Muscle of leg (tissue), 11 donors: ENCODE data around the gene IRS1. TPM values are rescaled to one million over a fixed set of nuclear protein-coding genes. Genes with fewer than 3 reads are reported as not detected.

Source experiments
- DNase-seq: peaks from one replicate; pipeline ENCODE4 v3.0.0; 2013
- H3K27ac ChIP-seq: one replicate; pipeline ENCODE4 v1.5.1; 2013; ENCODE audit warnings: mild to moderate bottlenecking, low read length, control low read depth
- H3K27me3 ChIP-seq: one replicate; pipeline ENCODE4 v1.6.1; 2013; ENCODE audit warnings: low read length; ENCODE audit not compliant: control insufficient read depth, insufficient read depth
- H3K36me3 ChIP-seq: one replicate; pipeline ENCODE4 v1.6.1; 2013; ENCODE audit warnings: low read length; ENCODE audit not compliant: control insufficient read depth, insufficient read depth
- H3K4me1 ChIP-seq: one replicate; pipeline ENCODE4 v1.6.1; 2013; ENCODE audit warnings: low read length; ENCODE audit not compliant: control insufficient read depth, insufficient read depth
- H3K4me3 ChIP-seq: one replicate; pipeline ENCODE4 v1.5.1; 2013; ENCODE audit warnings: low read length, control low read depth
- H3K9me3 ChIP-seq: replicated peaks from 2 replicates; pipeline ENCODE4 v1.6.1; 2013; ENCODE audit warnings: low read depth, low read length; ENCODE audit not compliant: control insufficient read depth
- WGBS: methylation state at CpG from one replicate; pipeline ENCODE4 v1.1.5; 2013; ENCODE audit warnings: missing lambda C conversion rate; ENCODE audit not compliant: insufficient coverage; 5-methylcytosine and 5-hydroxymethylcytosine counted together
- polyA plus RNA-seq, 8 donors: library from polyadenylated mRNA; unstranded; fragments of 120-200 nt; gene quantifications; one replicate each; pipeline versions ENCODE4 v1.2.1 to v1.2.3, GENCODE V29; 2013; ENCODE audit warnings: inconsistent platforms in 1 of 8, low replicate concordance in 1 of 8; ENCODE audit not compliant: insufficient read length in 8 of 8, insufficient read depth in 1 of 8
- total RNA-seq: library from RNA; stranded (reverse); fragments of 120-200 nt; gene quantifications from one replicate; pipeline ENCODE4 v1.2.4, GENCODE V29; 2013

The IRS1 gene
- total and polyA plus RNA-seq, 9 donors: 9.2 to 22.1 (median 14.3) TPM

- DNase-seq: peak; percentile 77
- Histone ChIP-seq H3K9me3 (no peaks in the 10 kb centered on the region), H3K27ac (peak overlapping the region; percentile 81), H3K4me3 (peak overlapping the region; percentile 63), H3K36me3 (peaks cover 29% of the 10 kb centered on the region), H3K4me1 (peaks cover 49% of the 10 kb centered on the region), H3K27me3 (peaks cover 24% of the 10 kb centered on the region)
- WGBS: 2% methylated on average over 77 of the region's 80 CpGs
These were observed 1.0 kb downstream of the IRS1 start for GRCh38 chr2:226798422-226799210.

GRCh38 chr2:226797989-226798421 is 1.6 kb downstream of the IRS1 start:
- peak overlapping the region; percentile 63 for H3K4me3 ChIP-seq
- peaks cover 49% of the 10 kb centered on the region for H3K4me1 ChIP-seq
- H3K36me3 ChIP-seq: peaks cover 29% of the 10 kb centered on the region
- peaks cover 24% of the 10 kb centered on the region for H3K27me3 ChIP-seq
- no peak for DNase-seq
- H3K27ac ChIP-seq: peak overlapping the region; percentile 81
- no peaks in the 10 kb centered on the region for H3K9me3 ChIP-seq
- 55% methylated on average over 23 of the region's 23 CpGs for WGBS

- no peak for DNase-seq
- Histone ChIP-seq H3K9me3 (no peaks in the 10 kb centered on the region), H3K27ac (peak overlapping the region; percentile 81), H3K36me3 (peaks cover 29% of the 10 kb centered on the region), H3K27me3 (peaks cover 24% of the 10 kb centered on the region), H3K4me3 (peak overlapping the region; percentile 63), H3K4me1 (peaks cover 53% of the 10 kb centered on the region)
- WGBS: 92% methylated on average over 50 of the region's 50 CpGs
These were observed 2.2 kb downstream of the IRS1 start for GRCh38 chr2:226797289-226797988.

- H3K27ac ChIP-seq: peak overlapping the region; percentile 59
- DNase-seq: peak; percentile 45
- peak overlapping the region; percentile 63 for H3K4me3 ChIP-seq
- WGBS: 95% methylated on average over 14 of the region's 17 CpGs
- peaks cover 24% of the 10 kb centered on the region for H3K27me3 ChIP-seq
- peaks cover 57% of the 10 kb centered on the region for H3K4me1 ChIP-seq
- H3K36me3 ChIP-seq: peaks cover 29% of the 10 kb centered on the region
- H3K9me3 ChIP-seq: no peaks in the 10 kb centered on the region
These were observed 2.8 kb downstream of the IRS1 start for GRCh38 chr2:226796840-226797288.

GRCh38 chr2:226796012-226796839 is 3.4 kb downstream of the IRS1 start:
- H3K36me3 ChIP-seq: peaks cover 29% of the 10 kb centered on the region
- H3K9me3 ChIP-seq: no peaks in the 10 kb centered on the region
- H3K4me1 ChIP-seq: peaks cover 56% of the 10 kb centered on the region
- H3K27me3 ChIP-seq: peaks cover 20% of the 10 kb centered on the region
- WGBS: 76% methylated on average over 22 of the region's 25 CpGs
- H3K27ac ChIP-seq: peak overlapping the region; percentile 77
- no peak for DNase-seq
- peak overlapping the region; percentile 29 for H3K4me3 ChIP-seq

GRCh38 chr2:226795281-226796011 is 4.2 kb downstream of the IRS1 start:
- Histone ChIP-seq H3K36me3 (peaks cover 29% of the 10 kb centered on the region), H3K27ac (peak overlapping the region; percentile 77), H3K4me3 (peak overlapping the region; percentile 29), H3K27me3 (peaks cover 14% of the 10 kb centered on the region), H3K4me1 (peaks cover 54% of the 10 kb centered on the region), H3K9me3 (no peaks in the 10 kb centered on the region)
- WGBS: 61% methylated on average over 24 of the region's 26 CpGs
- no peak for DNase-seq

- WGBS: 12% methylated on average over 5 of the region's 9 CpGs
These were observed 4.9 kb downstream of the IRS1 start for GRCh38 chr2:226794751-226795171.

GRCh38 chr2:226794196-226794661 is 5.4 kb downstream of the IRS1 start:
- no CpG with 5 or more reads among the region's 4 CpGs for WGBS
- peaks cover 54% of the 10 kb centered on the region for H3K4me1 ChIP-seq

More at GRCh38 chr2:226794751-226795171, 4.9 kb downstream of the IRS1 start:
- Histone ChIP-seq H3K27ac (peak overlapping the region; percentile 77), H3K27me3 (peaks cover 9% of the 10 kb centered on the region), H3K36me3 (peaks cover 30% of the 10 kb centered on the region), H3K4me3 (peak overlapping the region; percentile 29), H3K9me3 (no peaks in the 10 kb centered on the region), H3K4me1 (peaks cover 51% of the 10 kb centered on the region)
- DNase-seq: peak; percentile 69

GRCh38 chr2:226793646-226794045 is 6.0 kb downstream of the IRS1 start:
- no peaks in the 10 kb centered on the region for H3K9me3 ChIP-seq
- DNase-seq: peak; percentile 52
- 50% methylated on average over 1 of the region's 2 CpGs for WGBS
- peaks cover 54% of the 10 kb centered on the region for H3K4me1 ChIP-seq
- peak overlapping the region; percentile 29 for H3K4me3 ChIP-seq
- H3K36me3 ChIP-seq: peaks cover 31% of the 10 kb centered on the region
- H3K27ac ChIP-seq: peak overlapping the region; percentile 77
- peaks cover 5% of the 10 kb centered on the region for H3K27me3 ChIP-seq

More at GRCh38 chr2:226794196-226794661, 5.4 kb downstream of the IRS1 start:
- Histone ChIP-seq H3K27ac (peak overlapping the region; percentile 77), H3K36me3 (peaks cover 31% of the 10 kb centered on the region), H3K9me3 (no peaks in the 10 kb centered on the region), H3K27me3 (peaks cover 9% of the 10 kb centered on the region), H3K4me3 (peak overlapping the region; percentile 29)
- DNase-seq: peak; percentile 56
